ENCODE measurements around the gene SPINK2.

DNA sequence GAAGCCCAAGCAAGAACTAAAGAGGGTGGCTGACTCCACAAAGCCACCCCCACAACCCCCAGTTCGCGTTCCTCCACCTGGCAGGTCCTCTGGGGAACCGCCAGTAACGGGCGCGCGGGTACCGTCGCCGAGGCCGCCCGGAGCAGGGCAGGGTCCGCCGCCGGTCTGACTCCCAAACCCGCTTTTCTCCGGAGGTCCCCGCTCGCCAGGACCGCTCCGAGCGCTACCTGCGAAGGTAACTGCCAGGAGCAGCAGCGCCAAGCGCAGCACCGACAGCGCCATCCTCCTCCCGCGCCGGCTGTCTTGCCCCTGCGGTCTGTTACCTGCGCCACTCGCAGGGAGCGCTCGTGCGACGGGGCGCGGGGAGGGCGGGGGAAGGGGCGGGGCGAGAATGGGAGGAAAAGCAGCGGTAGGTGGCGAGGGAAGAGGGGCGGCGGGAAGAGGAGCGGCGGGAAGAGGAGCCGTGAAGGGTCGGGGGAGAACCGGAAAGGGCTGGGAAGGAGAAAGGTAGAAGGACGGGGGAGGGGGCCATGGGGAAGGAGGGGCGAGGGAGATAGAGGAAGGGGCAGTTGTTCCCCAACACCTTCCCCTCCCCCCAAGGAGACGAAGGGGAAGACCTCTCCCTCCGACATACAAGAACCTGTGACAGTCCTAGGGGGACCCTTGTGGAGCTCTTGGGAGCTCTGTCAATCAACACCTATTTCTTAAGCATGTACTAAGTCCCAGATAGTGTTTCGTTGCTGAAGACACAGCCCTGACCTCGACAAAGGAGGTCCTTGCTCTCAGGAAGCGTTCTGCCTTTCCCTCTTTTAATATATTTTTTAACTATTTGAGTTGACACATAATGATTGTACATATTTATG, at the start of gene SPINK2:
- TF ChIP-seq POLR2AphosphoS5 (IDR thresholded peaks at IDR 0.05; ENCODE audit: low read depth, low read length) (no peak), POLR2A (IDR thresholded peaks at IDR 0.05; ENCODE audit: low read depth, low read length) (no peak), TAF1 (IDR thresholded peaks at IDR 0.05; ENCODE audit: low read depth, low read length) (no peak), SPI1 (IDR thresholded peaks at IDR 0.05; ENCODE audit: low read depth, low read length) (no peak), POU2F2 (IDR thresholded peaks at IDR 0.05; ENCODE audit: low read depth, low read length) (no peak), PAX5 (IDR thresholded peaks at IDR 0.05; ENCODE audit: insufficient read depth, low read length, severe bottlenecking) (no peak)

Data from GM12891 (cell line).